CD14-positive monocyte (primary cell): ENCODE results near the gene MACROD2. TPM values are rescaled to one million over a fixed set of nuclear protein-coding genes. Genes with fewer than 3 reads are reported as not detected.

ENCODE experiments used
- DNase-seq, 3 donors: peaks; one replicate each; pipeline ENCODE4 v3.0.0-alpha.2; 2011 to 2022
- H2AFZ ChIP-seq: 2 replicates; pipeline ENCODE4 v1.6.0; 2012; ENCODE audit warnings: mild to moderate bottlenecking, low read depth, low read length, inconsistent platforms; ENCODE audit not compliant: insufficient read depth, poor library complexity, severe bottlenecking
- H3K27ac ChIP-seq, 2 donors: 1 replicate in 1 of 2; 2 replicates in 1 of 2; pipeline ENCODE4 v1.5.1; 2012 to 2013; ENCODE audit warnings: low read length in 2 of 2, control low read depth in 1 of 2, inconsistent platforms in 1 of 2, low read depth in 1 of 2, mild to moderate bottlenecking in 1 of 2
- H3K27me3 ChIP-seq, 2 donors: one replicate each; pipeline versions ENCODE4 v1.6.0 to v1.6.1; 2011 to 2013; ENCODE audit warnings: low read length in 2 of 2; ENCODE audit not compliant: control insufficient read depth in 2 of 2, insufficient read depth in 2 of 2
- H3K36me3 ChIP-seq, 2 donors: replicated peaks in 1 of 2; 1 replicate in 1 of 2; 2 replicates in 1 of 2; pipeline versions ENCODE4 v1.5.1 to v1.6.1; 2012 to 2013; ENCODE audit warnings: low read length in 2 of 2, control low read depth in 1 of 2, inconsistent platforms in 1 of 2, mild to moderate bottlenecking in 1 of 2; ENCODE audit not compliant: insufficient read depth in 2 of 2, control insufficient read depth in 1 of 2
- H3K4me1 ChIP-seq, 2 donors: 1 replicate in 1 of 2; 2 replicates in 1 of 2; pipeline versions ENCODE4 v1.5.1 to v1.6.1; 2012 to 2013; ENCODE audit warnings: low read length in 2 of 2, control low read depth in 1 of 2, inconsistent platforms in 1 of 2, mild to moderate bottlenecking in 1 of 2, moderate library complexity in 1 of 2; ENCODE audit not compliant: insufficient read depth in 2 of 2, control insufficient read depth in 1 of 2
- H3K4me2 ChIP-seq: replicated peaks from 2 replicates; pipeline ENCODE3; 2012; ENCODE audit warnings: low read length, moderate library complexity, mild to moderate bottlenecking; ENCODE audit not compliant: poor library complexity, severe bottlenecking; ENCODE audit errors: extremely low read depth
- H3K4me3 ChIP-seq, 3 experiments: fragments of 200-600 bp in 1 of 3; sonication (generic) in 1 of 3; replicated peaks in 1 of 3; 1 replicate in 2 of 3; 2 replicates in 1 of 3; pipeline ENCODE4 v1.5.1; 2011 to 2013; ENCODE audit warnings: low read length in 3 of 3, mild to moderate bottlenecking in 3 of 3, control low read depth in 2 of 3, low read depth in 2 of 3, inconsistent platforms in 1 of 3, moderate library complexity in 1 of 3
- H3K79me2 ChIP-seq: 2 replicates; pipeline ENCODE4 v1.6.0; 2012; ENCODE audit warnings: mild to moderate bottlenecking, control low read depth, inconsistent platforms, low read length, moderate library complexity; ENCODE audit not compliant: insufficient read depth
- H3K9ac ChIP-seq: 2 replicates; pipeline ENCODE4 v1.6.0; 2017; ENCODE audit warnings: low read length, mild to moderate bottlenecking; ENCODE audit not compliant: insufficient read depth, poor library complexity, severe bottlenecking
- H3K9me3 ChIP-seq, 2 donors: replicated peaks in 1 of 2; 1 replicate in 1 of 2; 2 replicates in 1 of 2; pipeline versions ENCODE4 v1.5.1 to v1.6.1; 2012 to 2013; ENCODE audit warnings: low read length in 2 of 2, control low read depth in 1 of 2; ENCODE audit not compliant: control insufficient read depth in 1 of 2, insufficient read depth in 1 of 2
- H4K20me1 ChIP-seq: 2 replicates; pipeline ENCODE4 v1.6.0; 2012; ENCODE audit warnings: mild to moderate bottlenecking, low read length, control low read depth, moderate library complexity; ENCODE audit not compliant: insufficient read depth
- H3K27ac Mint-ChIP-seq, 7 donors: one replicate each; pipeline ENCODE4 v1.8.0; 2020; ENCODE audit warnings: mild to moderate bottlenecking in 7 of 7, mixed read lengths in 7 of 7, moderate library complexity in 6 of 7, inconsistent platforms in 2 of 7
- H3K27me3 Mint-ChIP-seq, 3 donors: one replicate each; pipeline ENCODE4 v1.8.0; 2021 to 2022; ENCODE audit warnings: low read depth in 3 of 3, mild to moderate bottlenecking in 3 of 3, mixed read lengths in 3 of 3, moderate library complexity in 3 of 3, inconsistent platforms in 1 of 3
- H3K36me3 Mint-ChIP-seq, 2 donors: one replicate each; pipeline ENCODE4 v1.8.0; 2020; ENCODE audit warnings: mixed read lengths in 2 of 2, inconsistent platforms in 1 of 2, mild to moderate bottlenecking in 1 of 2
- H3K4me1 Mint-ChIP-seq: one replicate; pipeline ENCODE4 v1.8.0; 2020; ENCODE audit warnings: mild to moderate bottlenecking, mixed read lengths
- H3K4me3 Mint-ChIP-seq, 2 donors: one replicate each; pipeline ENCODE4 v1.8.0; 2020; ENCODE audit warnings: mild to moderate bottlenecking in 2 of 2, mixed read lengths in 2 of 2, moderate library complexity in 1 of 2
- H3K9me3 Mint-ChIP-seq, 7 donors: one replicate each; pipeline ENCODE4 v1.8.0; 2020 to 2022; ENCODE audit warnings: mixed read lengths in 7 of 7, mild to moderate bottlenecking in 6 of 7, moderate library complexity in 6 of 7, inconsistent platforms in 2 of 7
- WGBS: methylation state at CpG from one replicate; pipeline ENCODE4 v1.1.5; 2013; ENCODE audit warnings: missing lambda C conversion rate; ENCODE audit not compliant: insufficient coverage; 5-methylcytosine and 5-hydroxymethylcytosine counted together
- intact Hi-C, 2 donors: fragments of 100-400 bp; cut with micrococcal nuclease; formaldehyde crosslinking; loops; one replicate each; pipeline versions ENCODE4 v1.15.0 to v1.15.1; 2023
- polyA plus RNA-seq, 3 donors: library from polyadenylated mRNA; depleted of rRNA in 1 of 3; unstranded in 2 of 3; stranded (reverse) in 1 of 3; fragments of 300-500 nt in 2 of 3; fragments of >200 nt in 1 of 3; fragmentation: Illumina TruSeq in 2 of 3; gene quantifications; 1 replicate in 2 of 3; 2 replicates in 1 of 3; pipeline ENCODE4 v1.2.3, GENCODE V29; 2012 to 2021
- TF ChIP-seq, protein P1 (sequence below): fragments of 200-600 bp; IDR thresholded peaks from one replicate; pipeline ENCODE4 v1.8.0; 2022; ENCODE audit warnings: antibody characterized with exemption, mild to moderate bottlenecking

Gene MACROD2
- polyA plus RNA-seq, 3 donors: 0.23 TPM; not detected in 2

GRCh38 chr20:14617123-14617522 lies 621.8 kb downstream of the MACROD2 start:
- H3K27me3 ChIP-seq: no peaks in the 10 kb centered on the region
- Mint-ChIP-seq H3K4me1 (no peaks in the 10 kb centered on the region), H3K27ac (no peak overlapping the region), H3K9me3 (peaks cover 2 to 11% (median 6%) of the 10 kb centered on the region in 7 donors), H3K4me3 (no peak overlapping the region), H3K36me3 (no peaks in the 10 kb centered on the region), H3K27me3 (no peaks in the 10 kb centered on the region)
- no peak overlapping the region for H3K9ac ChIP-seq
- H3K27ac ChIP-seq: no peak overlapping the region
- H3K4me1 ChIP-seq: no peaks in the 10 kb centered on the region
- no peaks in the 10 kb centered on the region for H3K79me2 ChIP-seq
- H3K4me3 ChIP-seq: no peak overlapping the region
- no peak overlapping the region for H2AFZ ChIP-seq
- TF ChIP-seq, protein P1, sequence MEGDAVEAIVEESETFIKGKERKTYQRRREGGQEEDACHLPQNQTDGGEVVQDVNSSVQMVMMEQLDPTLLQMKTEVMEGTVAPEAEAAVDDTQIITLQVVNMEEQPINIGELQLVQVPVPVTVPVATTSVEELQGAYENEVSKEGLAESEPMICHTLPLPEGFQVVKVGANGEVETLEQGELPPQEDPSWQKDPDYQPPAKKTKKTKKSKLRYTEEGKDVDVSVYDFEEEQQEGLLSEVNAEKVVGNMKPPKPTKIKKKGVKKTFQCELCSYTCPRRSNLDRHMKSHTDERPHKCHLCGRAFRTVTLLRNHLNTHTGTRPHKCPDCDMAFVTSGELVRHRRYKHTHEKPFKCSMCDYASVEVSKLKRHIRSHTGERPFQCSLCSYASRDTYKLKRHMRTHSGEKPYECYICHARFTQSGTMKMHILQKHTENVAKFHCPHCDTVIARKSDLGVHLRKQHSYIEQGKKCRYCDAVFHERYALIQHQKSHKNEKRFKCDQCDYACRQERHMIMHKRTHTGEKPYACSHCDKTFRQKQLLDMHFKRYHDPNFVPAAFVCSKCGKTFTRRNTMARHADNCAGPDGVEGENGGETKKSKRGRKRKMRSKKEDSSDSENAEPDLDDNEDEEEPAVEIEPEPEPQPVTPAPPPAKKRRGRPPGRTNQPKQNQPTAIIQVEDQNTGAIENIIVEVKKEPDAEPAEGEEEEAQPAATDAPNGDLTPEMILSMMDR: no peak
- intact Hi-C loops: no loop called here
- no peak overlapping the region for H3K4me2 ChIP-seq
- H3K9me3 ChIP-seq: peaks cover 7 to 23% of the 10 kb centered on the region in 2 donors
- H3K36me3 ChIP-seq: no peaks in the 10 kb centered on the region
- no peak for DNase-seq
- no CpG with 5 or more reads among the region's 2 CpGs for WGBS
- no peaks in the 10 kb centered on the region for H4K20me1 ChIP-seq

DNA sequence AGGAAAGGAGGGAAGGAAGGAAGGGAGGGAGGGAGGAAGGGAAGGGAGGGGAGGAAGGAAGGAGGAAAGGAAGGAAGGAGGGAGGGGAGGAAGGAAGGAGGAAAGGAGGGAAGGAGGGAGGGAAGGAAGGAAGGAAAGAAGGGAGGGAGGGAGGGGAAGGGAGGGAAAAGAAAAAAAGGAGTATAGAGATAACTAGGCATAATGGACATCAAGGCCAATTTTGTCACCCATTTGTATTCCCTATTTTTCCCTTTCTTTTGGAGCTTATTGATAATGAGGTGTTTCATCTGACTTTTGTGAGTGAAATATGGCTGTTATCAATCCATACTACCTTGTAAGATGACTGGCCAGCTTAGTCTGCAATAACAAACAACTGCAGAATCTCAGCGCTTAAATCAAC lies 624.1 kb downstream of the MACROD2 start:
- H3K4me3 Mint-ChIP-seq: no peak overlapping the region
- Histone ChIP-seq H3K9me3 (peaks cover 4 to 28% of the 10 kb centered on the region in 2 donors), H3K4me3 (no peak overlapping the region), H3K36me3 (no peaks in the 10 kb centered on the region), H3K9ac (no peak overlapping the region), H2AFZ (no peak overlapping the region), H4K20me1 (no peaks in the 10 kb centered on the region), H3K4me1 (no peaks in the 10 kb centered on the region), H3K27me3 (no peaks in the 10 kb centered on the region), H3K79me2 (no peaks in the 10 kb centered on the region), H3K27ac (no peak overlapping the region), H3K4me2 (no peak overlapping the region)
- H3K4me1 Mint-ChIP-seq: no peaks in the 10 kb centered on the region
- TF ChIP-seq, protein P1: no peak
- no peaks in the 10 kb centered on the region for H3K27me3 Mint-ChIP-seq
- intact Hi-C loops: no loop called here
- DNase-seq: no peak
- peaks cover 5 to 13% (median 8%) of the 10 kb centered on the region in 7 donors for H3K9me3 Mint-ChIP-seq
- no peaks in the 10 kb centered on the region for H3K36me3 Mint-ChIP-seq
- no peak overlapping the region for H3K27ac Mint-ChIP-seq
- no CpG with 5 or more reads among the region's 1 CpG for WGBS
